Upper lobe of right lung (tissue), 1 donor: Measurements from ENCODE around the gene CHCHD3. TPM values are rescaled to one million over a fixed set of nuclear protein-coding genes. Genes with fewer than 3 reads are reported as not detected.

Experiments
- ATAC-seq: fragments of 200-7000 bp; cut with Tn5 transposase; one replicate; pipeline ENCODE4 v1.9.1; 2020; ENCODE audit warnings: mild to moderate bottlenecking, moderate library complexity
- DNase-seq: peaks from one replicate; pipeline ENCODE4 v3.0.0-alpha.2; 2020
- H3K27ac ChIP-seq: fragments of 200-600 bp; one replicate; pipeline ENCODE4 v1.8.0; 2022
- H3K27me3 ChIP-seq: fragments of 200-600 bp; one replicate; pipeline ENCODE4 v1.8.0; 2022; ENCODE audit warnings: mild to moderate bottlenecking
- H3K36me3 ChIP-seq: fragments of 200-600 bp; one replicate; pipeline ENCODE4 v1.8.0; 2022
- H3K4me1 ChIP-seq: fragments of 200-600 bp; one replicate; pipeline ENCODE4 v1.8.0; 2022
- H3K4me3 ChIP-seq: fragments of 200-600 bp; one replicate; pipeline ENCODE4 v1.8.0; 2022; ENCODE audit warnings: mild to moderate bottlenecking
- H3K9me3 ChIP-seq: fragments of 200-600 bp; one replicate; pipeline ENCODE4 v1.8.0; 2022
- intact Hi-C: fragments of 100-400 bp; cut with DNase I; formaldehyde crosslinking; loops from one replicate; pipeline ENCODE4 v1.11.0; 2022
- total RNA-seq: library from RNA; stranded (reverse); fragmentation: NEBNext Ultra II Directional; extraction: Animal tissue kit (Norgen Biotek cat#: 25700); gene quantifications from one replicate; pipeline ENCODE4 v1.2.1, GENCODE V29; 2021
- TF ChIP-seq, protein P1 (sequence below): fragments of 200-600 bp; IDR thresholded peaks from one replicate; pipeline ENCODE4 v1.8.0; 2022; ENCODE audit warnings: antibody characterized with exemption
- donor health status: DM: no; HTN: yes; CAD: no; lungs with severe emphysema.

The CHCHD3 gene
- total RNA-seq, 1 donor from 2014 or later, result 43.0 TPM

DNA sequence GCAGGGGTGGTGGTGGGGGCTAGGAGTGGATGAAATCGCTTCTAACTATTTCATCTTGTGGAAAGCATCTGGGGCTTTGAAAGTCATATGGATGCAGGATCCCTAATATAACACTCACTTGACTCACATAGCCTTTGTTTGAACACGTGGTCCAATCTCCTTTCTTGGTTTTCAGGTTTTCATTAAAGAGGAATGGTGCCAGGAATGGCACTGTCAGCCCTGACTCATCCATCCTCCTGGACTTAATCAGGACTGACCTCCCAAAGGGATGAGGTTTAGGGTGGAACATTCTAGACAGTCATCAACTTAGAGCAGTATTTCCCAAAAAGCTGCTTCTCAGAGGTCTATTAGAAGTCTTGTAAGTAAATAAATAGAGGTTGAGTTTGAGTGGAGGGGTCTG, 343.6 kb downstream of the CHCHD3 start:
- Histone ChIP-seq H3K27me3 (no peaks in the 10 kb centered on the region), H3K36me3 (no peaks in the 10 kb centered on the region), H3K4me3 (no peak overlapping the region), H3K9me3 (no peaks in the 10 kb centered on the region), H3K27ac (no peak overlapping the region), H3K4me1 (peaks cover 11% of the 10 kb centered on the region)
- ATAC-seq (no peak), DNase-seq (no peak)
- intact Hi-C loops, result no loop called here
- TF ChIP-seq, protein P1, sequence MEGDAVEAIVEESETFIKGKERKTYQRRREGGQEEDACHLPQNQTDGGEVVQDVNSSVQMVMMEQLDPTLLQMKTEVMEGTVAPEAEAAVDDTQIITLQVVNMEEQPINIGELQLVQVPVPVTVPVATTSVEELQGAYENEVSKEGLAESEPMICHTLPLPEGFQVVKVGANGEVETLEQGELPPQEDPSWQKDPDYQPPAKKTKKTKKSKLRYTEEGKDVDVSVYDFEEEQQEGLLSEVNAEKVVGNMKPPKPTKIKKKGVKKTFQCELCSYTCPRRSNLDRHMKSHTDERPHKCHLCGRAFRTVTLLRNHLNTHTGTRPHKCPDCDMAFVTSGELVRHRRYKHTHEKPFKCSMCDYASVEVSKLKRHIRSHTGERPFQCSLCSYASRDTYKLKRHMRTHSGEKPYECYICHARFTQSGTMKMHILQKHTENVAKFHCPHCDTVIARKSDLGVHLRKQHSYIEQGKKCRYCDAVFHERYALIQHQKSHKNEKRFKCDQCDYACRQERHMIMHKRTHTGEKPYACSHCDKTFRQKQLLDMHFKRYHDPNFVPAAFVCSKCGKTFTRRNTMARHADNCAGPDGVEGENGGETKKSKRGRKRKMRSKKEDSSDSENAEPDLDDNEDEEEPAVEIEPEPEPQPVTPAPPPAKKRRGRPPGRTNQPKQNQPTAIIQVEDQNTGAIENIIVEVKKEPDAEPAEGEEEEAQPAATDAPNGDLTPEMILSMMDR, result no peak

DNA sequence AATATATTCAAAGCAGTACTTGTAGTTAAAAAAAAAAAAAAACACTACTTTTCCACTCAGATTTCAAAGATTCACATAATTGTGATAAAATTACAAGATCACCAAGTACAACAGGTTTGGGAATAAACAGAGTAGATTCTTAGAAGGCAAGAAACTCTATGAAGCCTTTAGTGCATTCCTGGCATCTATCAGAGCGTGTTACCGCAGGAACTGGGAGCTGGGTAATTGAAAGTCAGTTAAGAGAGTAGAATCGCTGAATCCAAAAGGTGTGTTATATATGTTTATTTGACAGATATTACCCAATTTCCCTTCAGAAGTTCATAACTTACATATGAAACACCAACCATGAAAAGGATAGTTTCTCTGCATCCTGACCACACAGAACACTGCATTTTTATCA, 346.4 kb downstream of the CHCHD3 start:
- Histone ChIP-seq H3K4me1 (no peaks in the 10 kb centered on the region), H3K36me3 (no peaks in the 10 kb centered on the region), H3K9me3 (no peaks in the 10 kb centered on the region), H3K27me3 (no peaks in the 10 kb centered on the region), H3K4me3 (no peak overlapping the region), H3K27ac (no peak overlapping the region)
- intact Hi-C loops, result no loop called here
- DNase-seq (no peak), ATAC-seq (no peak)
- TF ChIP-seq, protein P1, result no peak

Other genes starting within 250 kb of the CHCHD3 start
- 73.5 TPM for gene EXOC4, start 171.0 kb upstream of the CHCHD3 start, total RNA-seq